ENCODE measurements around the gene ZNF48. TPM values are rescaled to one million over a fixed set of nuclear protein-coding genes. Genes with fewer than 3 reads are reported as not detected.
"Not testable (repeated sequence)": the region's sequence is repeated elsewhere in the genome, so short reads cannot be mapped to it uniquely, and the experiment has no call there.

The ZNF48 gene
- total and polyA plus RNA-seq, 11 donors, result 3.1 to 11.0 (median 5.9) TPM

- no peak for ATAC-seq
- Histone ChIP-seq H3K4me1 (peaks cover 0 to 40% (median 10%) of the 10 kb centered on the region in 12 donors), H3K27me3 (no peaks in the 10 kb centered on the region), H3K36me3 (no peaks in the 10 kb centered on the region), H3K9me3 (no peaks in the 10 kb centered on the region), H3K27ac (peak within 1 kb of the TSS in 1 of 12 donors; percentile 76), H3K4me3 (peak within 1 kb of the TSS in 2 of 12 donors; percentile 10 to 54)
- TF ChIP-seq POLR2A (IDR thresholded peaks at IDR 0.05), result no peak
- intact Hi-C loops (cut with DNase I), result no loop called here
- WGBS, 4 donors, result 58 to 76% (median 61%) methylated on average over 12 of the region's 12 CpGs
- peak in 1 of 5 donors; percentile 23 for DNase-seq
These were observed 12.9 kb upstream of the ZNF48 start, which contains the start of gene SEPTIN1 for GRCh38 chr16:30382111-30382881. SEPTIN1 (minus strand) TSS chr16:30382561; CDS start chr16:30382542, 19 bp downstream.

DNA sequence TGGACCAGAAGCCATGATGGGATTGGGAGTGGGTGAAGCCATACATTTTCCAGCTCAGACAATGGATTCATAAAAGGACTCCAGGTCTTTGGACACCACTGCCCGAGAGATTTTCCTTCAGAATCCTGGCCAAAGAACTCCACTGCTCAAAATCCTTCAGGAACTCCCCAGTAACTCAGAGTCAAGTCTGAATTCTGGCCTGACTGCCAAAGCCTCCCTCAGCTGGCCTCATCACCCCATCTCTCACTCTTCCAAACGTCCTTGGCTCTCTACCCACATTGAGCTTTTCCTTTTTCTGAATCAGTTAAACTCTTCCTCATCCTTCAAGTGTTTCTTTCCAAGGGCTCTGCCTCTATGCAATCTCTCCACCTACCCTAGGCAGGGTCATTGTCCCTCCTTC lies 11.7 kb upstream of the ZNF48 start:
- intact Hi-C loops (cut with DNase I), result no loop called here
- ATAC-seq (no peak), DNase-seq (no peak)
- no peaks in the 10 kb centered on the region for H3K9me3 ChIP-seq
- no peaks in the 10 kb centered on the region for H3K27me3 ChIP-seq
- H3K4me1 ChIP-seq, result peaks cover 0 to 35% (median 7%) of the 10 kb centered on the region in 12 donors
- WGBS, 4 donors, result 46 to 55% (median 50%) methylated on average over 2 of the region's 2 CpGs
- H3K27ac ChIP-seq, result peak overlapping the region in 1 of 12 donors; percentile 76
- TF ChIP-seq POLR2A (IDR thresholded peaks at IDR 0.05), result no peak
- TF ChIP-seq, protein P1, sequence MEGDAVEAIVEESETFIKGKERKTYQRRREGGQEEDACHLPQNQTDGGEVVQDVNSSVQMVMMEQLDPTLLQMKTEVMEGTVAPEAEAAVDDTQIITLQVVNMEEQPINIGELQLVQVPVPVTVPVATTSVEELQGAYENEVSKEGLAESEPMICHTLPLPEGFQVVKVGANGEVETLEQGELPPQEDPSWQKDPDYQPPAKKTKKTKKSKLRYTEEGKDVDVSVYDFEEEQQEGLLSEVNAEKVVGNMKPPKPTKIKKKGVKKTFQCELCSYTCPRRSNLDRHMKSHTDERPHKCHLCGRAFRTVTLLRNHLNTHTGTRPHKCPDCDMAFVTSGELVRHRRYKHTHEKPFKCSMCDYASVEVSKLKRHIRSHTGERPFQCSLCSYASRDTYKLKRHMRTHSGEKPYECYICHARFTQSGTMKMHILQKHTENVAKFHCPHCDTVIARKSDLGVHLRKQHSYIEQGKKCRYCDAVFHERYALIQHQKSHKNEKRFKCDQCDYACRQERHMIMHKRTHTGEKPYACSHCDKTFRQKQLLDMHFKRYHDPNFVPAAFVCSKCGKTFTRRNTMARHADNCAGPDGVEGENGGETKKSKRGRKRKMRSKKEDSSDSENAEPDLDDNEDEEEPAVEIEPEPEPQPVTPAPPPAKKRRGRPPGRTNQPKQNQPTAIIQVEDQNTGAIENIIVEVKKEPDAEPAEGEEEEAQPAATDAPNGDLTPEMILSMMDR (IDR thresholded peaks at IDR 0.05), result no peak
- no peaks in the 10 kb centered on the region for H3K36me3 ChIP-seq
- H3K4me3 ChIP-seq, result no peak overlapping the region

GRCh38 chr16:30394592-30395154 lies 547 bp upstream of the ZNF48 start:
- no peaks in the 10 kb centered on the region for H3K27me3 ChIP-seq
- TF ChIP-seq POLR2A (IDR thresholded peaks at IDR 0.05), result no peak
- WGBS, 4 donors, result 4 to 8% (median 5%) methylated on average over 30 to 31 of the region's 31 CpGs
- peaks cover 5 to 31% (median 18%) of the 10 kb centered on the region in 12 donors for H3K4me1 ChIP-seq
- peak overlapping the region; percentile 67 to 91 (median 84) for H3K27ac ChIP-seq
- H3K36me3 ChIP-seq, result peaks cover 0 to 19% (median 6%) of the 10 kb centered on the region in 9 donors
- peak in 2 of 5 donors; percentile 65 to 71 for DNase-seq
- intact Hi-C loops (cut with DNase I), result loop anchor here in 4 of 10 donors (1.0 to 5.0 kb wide), 3 partner anchors 16 to 37 kb away; partner anchors contain the start of gene CD2BP2 (in 1 of the 4)
- no peaks in the 10 kb centered on the region for H3K9me3 ChIP-seq
- H3K4me3 ChIP-seq, result peak overlapping the region; percentile 58 to 99 (median 85)
- peak in 3 of 4 donors; percentile 36 to 60 (median 56) for ATAC-seq

GRCh38 chr16:30395992-30396585 lies 869 bp downstream of the ZNF48 start:
- Histone ChIP-seq H3K4me1 (peaks cover 5 to 43% (median 22%) of the 10 kb centered on the region in 12 donors), H3K27me3 (no peaks in the 10 kb centered on the region), H3K4me3 (peak overlapping the region; percentile 58 to 99 (median 85)), H3K36me3 (peaks cover 0 to 19% (median 6%) of the 10 kb centered on the region in 9 donors), H3K27ac (peak overlapping the region; percentile 67 to 91 (median 84)), H3K9me3 (no peaks in the 10 kb centered on the region)
- WGBS, 4 donors, result 9 to 12% (median 9%) methylated on average over 13 of the region's 13 CpGs
- TF ChIP-seq, protein P1 (IDR thresholded peaks at IDR 0.05), result no peak
- TF ChIP-seq POLR2A (IDR thresholded peaks at IDR 0.05), result no peak
- ATAC-seq (no peak), DNase-seq (no peak)
- intact Hi-C loops (cut with DNase I), result loop anchor here in 4 of 10 donors (1.0 to 5.0 kb wide), 3 partner anchors 17 to 39 kb away; partner anchors contain the start of gene CD2BP2 (in 1 of the 4)

GRCh38 chr16:30396627-30397026 lies 1.4 kb downstream of the ZNF48 start:
- not testable (repeated sequence) for ATAC-seq, DNase-seq, H3K27me3 ChIP-seq, H3K9me3 ChIP-seq, H3K27ac ChIP-seq
- 77 to 83% (median 80%) methylated on average over 4 of the region's 4 CpGs for WGBS, 4 donors
- Histone ChIP-seq H3K36me3 (peaks cover 0 to 19% (median 6%) of the 10 kb centered on the region in 9 donors), H3K4me1 (peaks cover 5 to 45% (median 22%) of the 10 kb centered on the region in 12 donors), H3K4me3 (peak overlapping the region in 4 of 12 donors; percentile 12 to 94 (median 80))
- intact Hi-C loops (cut with DNase I), result loop anchor here in 1 of 10 donors (5.0 kb wide), 1 partner anchor 39 kb away; the partner anchor contains the start of gene CD2BP2

Measured in heart left ventricle (tissue), 16 donors.